DND-41 (cell line): ENCODE measurements around the gene MED31.

Experiments used
- EZH2 ChIP-seq: IDR thresholded peaks from 3 replicates; pipeline ENCODE4 v1.6.1; 2012; ENCODE audit warnings: borderline replicate concordance, low read depth, mild to moderate bottlenecking, moderate library complexity, low read length, inconsistent platforms; ENCODE audit not compliant: severe bottlenecking
- TF ChIP-seq, protein P1 (sequence below): IDR thresholded peaks from 2 replicates; pipeline ENCODE4 v1.5.1; 2012; ENCODE audit warnings: borderline replicate concordance, low read length, moderate library complexity, mild to moderate bottlenecking; ENCODE audit not compliant: poor library complexity, severe bottlenecking; ENCODE audit errors: extremely low read depth

DNA sequence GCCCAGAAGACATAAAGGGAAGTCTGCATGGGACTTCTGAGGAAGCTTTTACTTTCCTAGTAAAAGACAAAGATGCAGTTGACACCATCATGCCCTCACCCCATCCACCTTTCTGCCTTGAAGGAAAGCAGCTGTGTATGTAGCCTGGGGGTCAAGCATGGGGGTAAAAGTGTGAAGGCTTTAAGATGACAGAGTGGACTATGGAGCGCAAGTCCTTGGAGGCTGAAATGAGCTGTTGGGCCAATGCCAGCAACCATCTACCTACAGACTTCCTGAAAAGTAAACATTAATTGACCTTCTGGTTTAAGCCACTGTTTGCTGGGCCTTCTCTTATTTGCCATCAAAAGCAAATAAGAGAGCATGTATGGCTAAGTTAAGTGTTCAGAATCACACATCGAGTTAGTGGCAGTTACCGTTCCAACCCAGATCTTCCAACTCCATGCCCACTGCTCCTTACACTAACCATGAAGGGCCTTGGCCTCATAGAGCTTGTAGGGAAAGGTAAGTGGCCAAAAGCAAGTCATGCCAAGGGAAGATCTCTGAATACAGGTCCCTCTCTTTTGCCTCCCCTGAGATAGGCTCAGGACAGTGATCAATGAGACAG lies 31.8 kb upstream of the MED31 start:
- TF ChIP-seq, protein P1, sequence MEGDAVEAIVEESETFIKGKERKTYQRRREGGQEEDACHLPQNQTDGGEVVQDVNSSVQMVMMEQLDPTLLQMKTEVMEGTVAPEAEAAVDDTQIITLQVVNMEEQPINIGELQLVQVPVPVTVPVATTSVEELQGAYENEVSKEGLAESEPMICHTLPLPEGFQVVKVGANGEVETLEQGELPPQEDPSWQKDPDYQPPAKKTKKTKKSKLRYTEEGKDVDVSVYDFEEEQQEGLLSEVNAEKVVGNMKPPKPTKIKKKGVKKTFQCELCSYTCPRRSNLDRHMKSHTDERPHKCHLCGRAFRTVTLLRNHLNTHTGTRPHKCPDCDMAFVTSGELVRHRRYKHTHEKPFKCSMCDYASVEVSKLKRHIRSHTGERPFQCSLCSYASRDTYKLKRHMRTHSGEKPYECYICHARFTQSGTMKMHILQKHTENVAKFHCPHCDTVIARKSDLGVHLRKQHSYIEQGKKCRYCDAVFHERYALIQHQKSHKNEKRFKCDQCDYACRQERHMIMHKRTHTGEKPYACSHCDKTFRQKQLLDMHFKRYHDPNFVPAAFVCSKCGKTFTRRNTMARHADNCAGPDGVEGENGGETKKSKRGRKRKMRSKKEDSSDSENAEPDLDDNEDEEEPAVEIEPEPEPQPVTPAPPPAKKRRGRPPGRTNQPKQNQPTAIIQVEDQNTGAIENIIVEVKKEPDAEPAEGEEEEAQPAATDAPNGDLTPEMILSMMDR, result no peak
- TF ChIP-seq EZH2, result no peak
